ENCODE data around the gene DIPK1C.
"Not testable (repeated sequence)": the region's sequence is repeated elsewhere in the genome, so short reads cannot be mapped to it uniquely, and the experiment has no call there.

Gene DIPK1C

GRCh38 chr18:74457043-74457724, at the start of gene DIPK1C:
DIPK1C (minus strand) TSS chr18:74457308; CDS start chr18:74457259, 49 bp downstream.
- DNase-seq (ENCODE audit: low read depth), result no peak

DNA sequence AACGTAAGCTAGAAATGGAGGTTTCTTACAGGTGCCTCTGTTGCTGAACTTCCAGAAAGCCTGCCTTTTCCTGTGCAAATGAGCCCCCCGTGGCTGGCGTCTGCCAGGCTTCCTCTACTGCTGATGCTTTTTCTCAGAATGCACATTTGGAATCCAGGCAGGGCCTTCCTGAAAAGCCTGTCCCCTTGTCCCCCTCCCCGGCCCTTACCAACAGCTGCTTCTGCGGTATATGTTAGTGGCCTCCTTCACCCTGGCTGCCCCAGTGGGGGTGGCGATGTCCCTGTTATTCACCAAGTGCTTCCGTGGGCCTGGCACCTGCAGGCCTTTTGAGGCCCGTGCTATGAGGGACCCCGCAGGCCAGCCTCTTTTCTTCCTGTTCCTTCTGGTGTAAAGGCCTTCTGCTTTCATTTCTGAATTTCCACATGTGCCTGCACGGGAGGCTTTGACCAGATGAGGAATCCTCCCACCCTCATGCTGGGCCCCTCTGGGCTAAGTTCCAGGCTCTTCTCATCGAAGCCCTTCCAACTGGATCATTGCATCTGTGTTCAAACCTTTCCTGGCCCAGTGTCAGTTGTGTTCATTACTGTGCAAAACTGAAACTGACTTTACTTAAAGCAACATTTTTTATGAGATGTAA, 49.5 kb upstream of the DIPK1C start:
- no peak for DNase-seq (ENCODE audit: low read depth)

- DNase-seq (ENCODE audit: low read depth), result no peak
Observed at GRCh38 chr18:74505776-74506175, 48.7 kb upstream of the DIPK1C start.

GRCh38 chr18:74503137-74503536, 46.0 kb upstream of the DIPK1C start:
- no peak for DNase-seq (ENCODE audit: low read depth)

DNA sequence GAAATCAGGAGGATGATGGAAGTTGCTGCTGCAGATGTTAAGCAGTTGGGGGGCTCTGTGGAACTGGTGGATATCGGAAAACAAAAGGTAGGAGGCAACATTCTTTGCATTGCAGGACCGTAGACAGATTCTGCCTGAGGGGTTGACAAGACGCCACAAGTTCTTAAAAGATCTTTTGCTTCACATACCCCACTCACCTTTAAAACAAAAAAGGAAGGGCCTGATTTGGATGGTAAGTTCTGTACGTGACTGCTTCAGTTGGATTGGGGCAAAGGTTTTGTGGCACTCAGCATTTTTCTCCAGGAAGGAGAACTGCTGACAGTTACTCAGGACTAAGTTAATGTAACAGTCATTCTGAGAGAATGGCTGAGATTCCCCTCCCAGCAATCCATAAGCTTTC, 44.3 kb upstream of the DIPK1C start:
- DNase-seq (ENCODE audit: low read depth), result no peak

DNA sequence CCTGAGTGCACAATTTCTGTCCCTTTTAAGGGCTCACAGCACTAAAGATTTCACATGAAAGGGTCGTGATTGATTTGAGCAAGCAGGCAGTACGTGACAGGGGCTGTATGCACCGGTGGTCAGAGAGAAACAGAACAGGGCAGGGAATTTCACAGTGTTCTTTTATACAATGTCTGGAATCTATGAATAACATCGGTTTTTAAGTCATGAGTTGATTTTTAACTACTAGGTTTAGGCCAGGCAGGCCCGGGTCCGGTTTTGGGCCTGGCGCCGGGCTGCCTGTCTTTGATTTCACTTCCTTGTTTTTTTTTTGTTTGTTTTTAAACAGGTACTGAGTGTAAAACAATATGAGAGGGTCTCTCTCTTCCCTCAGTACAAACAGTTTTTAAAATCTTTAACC, 43.7 kb upstream of the DIPK1C start:
- not testable (repeated sequence) for DNase-seq (ENCODE audit: low read depth)

- no peak for DNase-seq (ENCODE audit: low read depth)
Observed at GRCh38 chr18:74500372-74500771, 43.3 kb upstream of the DIPK1C start.

GRCh38 chr18:74499633-74500032, 42.5 kb upstream of the DIPK1C start:
- DNase-seq (ENCODE audit: low read depth), result no peak

DNA sequence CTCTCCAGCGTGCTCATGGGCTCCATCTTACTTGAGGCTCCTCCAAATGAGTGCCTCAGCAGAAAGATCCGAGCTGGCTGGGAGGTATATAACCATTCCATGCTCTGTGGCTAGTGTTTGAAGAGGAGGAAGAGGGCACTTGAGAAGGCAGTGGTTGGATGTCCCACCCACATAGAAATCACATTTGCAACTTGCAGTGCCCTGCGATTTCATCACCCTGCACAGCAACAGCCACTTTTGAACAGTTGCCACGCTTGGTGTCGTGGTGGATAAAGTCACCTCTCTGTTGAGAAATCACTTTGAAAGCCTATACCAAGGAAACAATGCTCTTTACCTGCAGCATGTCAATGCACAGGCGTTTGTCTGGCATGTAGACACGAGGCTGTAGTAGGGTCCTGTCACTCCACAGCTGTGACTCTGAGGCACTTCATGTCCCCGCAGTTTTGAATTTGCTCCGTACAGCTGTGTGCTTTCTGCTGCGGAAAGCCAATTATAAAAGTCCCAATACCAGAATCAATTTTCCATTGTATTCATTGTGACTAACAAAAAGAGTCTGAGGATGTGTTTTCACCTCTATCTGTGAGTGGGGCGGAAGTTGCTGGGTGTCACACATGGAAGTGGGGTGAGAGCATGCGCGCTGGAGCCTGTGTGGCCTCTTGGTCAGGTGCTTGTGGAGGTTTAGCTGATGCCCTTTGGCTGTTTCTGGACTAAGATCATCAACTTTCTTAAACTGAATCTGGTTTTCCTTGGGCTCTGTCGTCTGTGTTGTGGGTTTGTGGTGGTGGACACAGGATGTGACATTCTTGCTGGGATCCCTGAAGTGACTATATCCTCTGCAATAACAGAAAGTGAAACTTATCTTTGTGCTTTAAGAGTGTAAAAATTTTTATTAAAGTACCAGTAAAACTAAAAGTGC, 41.9 kb upstream of the DIPK1C start:
- DNase-seq (ENCODE audit: low read depth), result peak; percentile 66

- DNase-seq (ENCODE audit: low read depth), result no peak
Observed at GRCh38 chr18:74497778-74498177, 40.7 kb upstream of the DIPK1C start.

GRCh38 chr18:74497324-74497676, 40.2 kb upstream of the DIPK1C start:
- DNase-seq (ENCODE audit: low read depth), result no peak

DNA sequence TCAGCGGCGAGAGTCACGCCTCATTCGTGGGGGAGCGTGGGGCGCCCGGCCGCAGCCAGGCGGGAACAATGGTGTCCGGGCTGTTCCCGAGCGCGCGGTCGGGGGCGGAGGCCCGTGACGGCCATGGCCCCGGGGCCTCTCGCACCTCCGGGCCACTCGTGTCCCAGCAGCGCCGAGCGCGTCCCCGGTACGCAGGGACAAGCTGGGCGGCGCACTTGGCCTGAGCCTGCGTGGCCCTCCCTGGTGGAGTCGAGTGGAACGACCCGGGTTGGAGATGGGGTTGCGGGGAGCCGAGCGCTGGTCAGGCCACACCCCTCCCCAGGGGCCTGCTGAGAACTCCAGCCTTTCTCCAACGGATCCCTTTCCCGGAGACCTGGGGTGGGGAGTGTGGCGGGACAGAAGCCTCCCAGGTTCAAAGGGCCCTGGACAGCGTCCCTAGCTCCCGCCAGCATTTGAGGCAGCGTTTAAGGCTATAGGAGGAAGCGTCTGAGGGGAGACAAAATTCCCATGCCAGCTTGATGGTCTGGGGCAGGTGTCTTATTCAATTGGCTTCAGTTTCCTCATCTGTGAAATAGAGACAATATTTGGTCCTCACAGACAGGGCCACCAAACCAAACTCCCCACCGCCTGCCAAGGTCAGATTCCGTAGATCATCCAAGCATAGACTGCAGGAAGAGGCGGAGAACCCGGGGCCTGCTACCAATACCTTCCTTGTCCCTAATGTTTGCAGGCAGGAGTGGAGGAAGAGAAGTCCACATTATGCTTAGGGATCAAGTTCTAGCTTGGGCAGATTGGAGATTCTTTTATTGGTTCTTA, 39.6 kb upstream of the DIPK1C start:
- DNase-seq (ENCODE audit: low read depth), result peak; percentile 19

DNA sequence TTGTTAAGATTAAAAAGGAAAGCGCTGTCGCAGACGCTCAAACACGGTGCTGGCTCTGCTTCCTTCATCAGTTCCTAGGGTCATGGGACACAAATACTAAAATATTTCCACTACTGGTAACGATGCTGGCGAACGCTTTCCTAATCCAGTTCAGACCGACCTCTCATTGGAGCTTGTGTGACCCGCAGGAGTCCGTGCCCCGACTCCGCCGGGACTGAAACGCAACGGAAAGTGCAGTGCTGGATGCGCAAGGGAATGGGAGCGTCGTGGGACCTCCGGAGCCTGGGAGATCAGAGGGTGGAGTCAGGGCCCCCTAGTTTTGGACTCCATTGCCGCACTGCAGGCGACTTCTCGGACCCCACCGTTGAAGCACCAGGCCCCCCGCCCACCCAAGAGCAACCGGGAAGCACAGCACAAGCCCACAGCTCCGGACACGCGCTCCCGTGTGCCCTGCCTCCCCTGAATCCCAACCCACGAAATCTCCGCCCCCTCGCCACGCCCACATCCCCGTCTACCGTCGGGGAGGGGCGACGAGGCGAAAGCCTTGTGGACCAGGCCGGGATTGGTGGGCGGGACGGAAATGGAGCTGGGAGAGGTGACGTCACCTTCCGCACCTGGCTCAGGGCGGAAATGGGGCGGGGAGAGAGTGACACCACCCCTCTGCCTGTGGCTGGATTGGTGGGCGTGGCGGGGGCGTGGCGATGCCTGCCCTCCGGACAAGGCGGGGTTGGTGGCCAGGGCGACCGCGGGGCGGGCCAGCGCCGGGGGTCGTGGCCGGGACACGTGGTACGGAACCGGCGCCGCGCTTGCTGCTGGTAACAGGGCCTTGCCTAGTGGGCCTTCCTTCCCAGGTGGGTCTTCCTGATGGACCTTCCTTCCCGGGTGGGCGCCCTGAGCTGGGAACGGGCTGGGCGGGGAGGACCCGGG, 38.7 kb upstream of the DIPK1C start, which contains the start of gene CNDP2:
TSS of gene CNDP2 (plus strand) at position 783 of the 927 bp plus-strand sequence. CDS start 3,611 bp downstream, outside the sequence.
- peak; percentile 99 for DNase-seq (ENCODE audit: low read depth)

GRCh38 chr18:74494514-74494913, 37.4 kb upstream of the DIPK1C start:
- no peak for DNase-seq (ENCODE audit: low read depth)

- DNase-seq (ENCODE audit: low read depth), result peak; percentile 28
Observed at GRCh38 chr18:74493689-74494088, 36.6 kb upstream of the DIPK1C start.

GRCh38 chr18:74492259-74492658, 35.2 kb upstream of the DIPK1C start:
- no peak for DNase-seq (ENCODE audit: low read depth)

DNA sequence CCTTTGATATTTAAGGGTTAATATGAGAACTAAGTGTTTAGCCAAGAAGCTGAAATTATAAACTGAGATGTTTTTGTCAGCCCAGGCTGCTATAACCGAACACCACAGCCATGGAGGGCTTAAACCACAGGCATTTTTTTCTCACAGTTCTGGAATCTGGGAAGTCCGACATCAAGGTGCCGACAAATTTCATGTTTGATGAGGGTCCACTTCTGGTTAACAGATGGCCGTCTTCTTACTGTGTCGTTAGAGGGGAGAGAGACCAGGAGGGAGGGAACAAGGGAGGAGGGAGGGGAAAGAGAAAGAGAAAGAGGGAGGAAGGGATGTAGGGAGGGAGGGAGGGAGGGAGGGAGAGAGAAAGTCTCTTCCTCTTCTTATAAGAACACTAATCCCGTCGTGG, 32.6 kb upstream of the DIPK1C start:
- no peak for DNase-seq (ENCODE audit: low read depth)

GRCh38 chr18:74488864-74489263, 31.8 kb upstream of the DIPK1C start:
- no peak for DNase-seq (ENCODE audit: low read depth)

DNA sequence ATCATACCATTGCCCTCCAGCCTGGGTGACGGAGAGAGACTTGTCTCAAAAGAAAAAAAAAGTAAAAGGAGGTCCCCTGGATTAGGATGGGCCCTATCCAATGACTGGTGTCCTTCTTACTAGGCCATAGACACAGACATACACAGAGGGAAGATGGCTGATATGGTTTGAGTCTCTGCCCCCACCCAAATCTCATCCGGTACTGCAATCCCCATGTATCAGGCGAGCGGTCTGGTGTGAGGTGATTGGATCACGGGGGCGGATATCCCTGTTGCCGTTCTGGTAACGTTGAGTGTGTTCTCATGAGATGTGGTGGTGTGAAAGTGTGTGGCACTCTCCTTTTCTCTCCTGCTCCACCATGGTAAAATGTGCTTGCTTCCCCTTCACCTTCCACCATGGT, 31.2 kb upstream of the DIPK1C start:
- DNase-seq (ENCODE audit: low read depth), result no peak

DNA sequence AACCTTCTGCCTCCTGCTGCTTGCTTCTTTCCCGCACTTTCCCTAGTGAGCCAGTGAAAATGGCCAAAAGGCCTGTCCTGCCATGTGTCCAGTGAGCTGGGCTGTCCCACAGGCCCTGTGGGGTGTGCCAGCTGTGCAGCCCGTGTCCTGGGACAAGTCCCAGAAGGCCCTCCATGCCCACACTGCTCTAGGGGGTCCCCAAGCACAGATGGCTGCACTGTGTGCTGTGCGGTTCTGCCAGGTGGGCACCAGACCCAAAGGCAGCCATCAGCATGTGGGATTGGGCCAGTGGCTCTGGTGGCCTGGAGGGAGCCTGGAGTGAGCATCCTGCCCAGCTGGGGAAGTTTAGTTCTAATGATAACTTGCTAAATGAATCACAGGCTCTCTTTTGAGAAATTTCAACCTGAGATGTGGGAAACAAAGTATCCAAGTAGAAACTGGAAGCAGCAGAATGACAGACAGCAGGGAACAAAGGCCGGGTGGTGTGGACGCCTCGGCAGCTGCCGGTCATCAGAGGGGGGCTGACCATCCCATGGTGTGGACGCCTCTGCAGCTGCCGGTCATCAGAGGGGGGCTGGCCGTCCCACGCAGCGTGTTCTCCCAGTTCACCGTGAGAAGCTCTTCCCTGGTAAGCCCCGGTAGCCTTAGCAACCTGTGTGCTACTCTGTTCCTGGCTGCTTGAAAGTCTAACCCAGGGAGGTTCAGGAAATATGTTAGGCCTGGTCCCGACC, 29.2 kb upstream of the DIPK1C start:
- no peak for DNase-seq (ENCODE audit: low read depth)

Data from activated T-helper 9 cell treated with anti-CD3 and anti-CD28 coated beads, Interleukin-2, amount 50 U/mL, for 16 hours (primary cell).